Neuronal stem cell (in vitro differentiated cells): Measurements from ENCODE around the gene TPST1.
A peak's percentile ranks its signal among the peaks of the same experiment; 100 is the strongest.

Source experiments
- DNase-seq: peaks from one replicate; pipeline ENCODE4 v3.0.0-alpha.2; 2013; ENCODE audit warnings: low spot score
- H2AFZ ChIP-seq: one replicate; pipeline ENCODE4 v1.6.1; 2013; ENCODE audit warnings: mild to moderate bottlenecking, low read length, inconsistent platforms
- H2AK5ac ChIP-seq: 2 replicates; pipeline ENCODE4 v1.6.1; 2013; ENCODE audit warnings: low read depth, mild to moderate bottlenecking, inconsistent platforms, low read length, moderate library complexity, mixed read lengths
- H2BK120ac ChIP-seq: 2 replicates; pipeline ENCODE4 v1.6.1; 2013; ENCODE audit warnings: low read depth, mild to moderate bottlenecking, inconsistent platforms, low read length, moderate library complexity, mixed read lengths
- H2BK12ac ChIP-seq: one replicate; pipeline ENCODE4 v1.6.1; 2013; ENCODE audit warnings: low read length, inconsistent platforms
- H2BK15ac ChIP-seq: 2 replicates; pipeline ENCODE4 v1.6.1; 2013; ENCODE audit warnings: mild to moderate bottlenecking, low read length, inconsistent platforms, mixed read lengths
- H2BK5ac ChIP-seq: one replicate; pipeline ENCODE4 v1.6.1; 2013; ENCODE audit warnings: inconsistent platforms, mild to moderate bottlenecking, low read length, moderate library complexity
- H3K14ac ChIP-seq: one replicate; pipeline ENCODE4 v1.6.1; 2013; ENCODE audit warnings: low read length, inconsistent platforms
- H3K18ac ChIP-seq: 2 replicates; pipeline ENCODE4 v1.6.1; 2013; ENCODE audit warnings: low read length, inconsistent platforms
- H3K23ac ChIP-seq: 2 replicates; pipeline ENCODE4 v1.6.1; 2013; ENCODE audit warnings: low read depth, mild to moderate bottlenecking, mixed read lengths, low read length, inconsistent platforms; ENCODE audit not compliant: poor library complexity
- H3K27ac ChIP-seq: replicated peaks from 3 replicates; pipeline ENCODE4 v1.5.1; 2013; ENCODE audit warnings: low read length, inconsistent platforms
- H3K27me3 ChIP-seq, 3 experiments: 2 replicates each; pipeline ENCODE4 v1.6.1; 2013; ENCODE audit warnings: low read length in 3 of 3, mild to moderate bottlenecking in 2 of 3, inconsistent platforms in 1 of 3, low read depth in 1 of 3, mixed read lengths in 1 of 3, moderate library complexity in 1 of 3; ENCODE audit not compliant: control insufficient read depth in 3 of 3, insufficient read depth in 3 of 3
- H3K36me3 ChIP-seq, 2 donors: replicated peaks in 1 of 2; 2 replicates each; pipeline ENCODE4 v1.6.1; 2013; ENCODE audit warnings: low read length in 2 of 2; ENCODE audit not compliant: control insufficient read depth in 2 of 2, insufficient read depth in 2 of 2
- H3K4ac ChIP-seq: 2 replicates; pipeline ENCODE4 v1.6.1; 2013; ENCODE audit warnings: inconsistent platforms, mild to moderate bottlenecking, low read length, moderate library complexity
- H3K4me1 ChIP-seq, 2 donors: 1 replicate in 1 of 2; 2 replicates in 1 of 2; pipeline ENCODE4 v1.6.1; 2013; ENCODE audit warnings: low read length in 2 of 2, low read depth in 1 of 2; ENCODE audit not compliant: control insufficient read depth in 2 of 2, insufficient read depth in 1 of 2
- H3K4me2 ChIP-seq: one replicate; pipeline ENCODE4 v1.6.1; 2013; ENCODE audit warnings: mild to moderate bottlenecking, low read length, inconsistent platforms; ENCODE audit not compliant: insufficient read depth, poor library complexity, severe bottlenecking
- H3K4me3 ChIP-seq, 2 donors: 2 replicates each; pipeline ENCODE4 v1.5.1; 2013; ENCODE audit warnings: low read length in 2 of 2, mild to moderate bottlenecking in 2 of 2, inconsistent platforms in 1 of 2, moderate library complexity in 1 of 2
- H3K79me1 ChIP-seq: one replicate; pipeline ENCODE4 v1.6.1; 2013; ENCODE audit warnings: low read depth, mild to moderate bottlenecking, inconsistent platforms, low read length, moderate library complexity
- H3K9ac ChIP-seq: one replicate; pipeline ENCODE4 v1.6.1; 2013; ENCODE audit warnings: mild to moderate bottlenecking, low read depth, low read length, inconsistent platforms; ENCODE audit not compliant: poor library complexity
- H3K9me3 ChIP-seq, 2 donors: replicated peaks in 1 of 2; 2 replicates each; pipeline versions ENCODE3 to v1.6.1; 2013; ENCODE audit warnings: low read length in 2 of 2, mild to moderate bottlenecking in 2 of 2, inconsistent platforms in 1 of 2, low read depth in 1 of 2, mixed read lengths in 1 of 2, moderate library complexity in 1 of 2; ENCODE audit not compliant: control insufficient read depth in 2 of 2, insufficient read depth in 1 of 2
- H4K8ac ChIP-seq: one replicate; pipeline ENCODE4 v1.6.1; 2013; ENCODE audit warnings: low read depth, mild to moderate bottlenecking, inconsistent platforms, low read length, moderate library complexity
- H4K91ac ChIP-seq: one replicate; pipeline ENCODE4 v1.6.1; 2013; ENCODE audit warnings: low read length, low read depth, mild to moderate bottlenecking, inconsistent platforms; ENCODE audit not compliant: poor library complexity
- WGBS, 2 donors: extraction: QIAGEN DNeasy Blood & Tissue Kit; methylation state at CpG; one replicate each; pipeline ENCODE4 v1.1.7; 2013; ENCODE audit warnings: missing lambda C conversion rate in 2 of 2, mixed read lengths in 1 of 2; ENCODE audit not compliant: insufficient read length in 2 of 2, insufficient replicate concordance in 1 of 2; ENCODE audit errors: extremely low coverage in 2 of 2; 5-methylcytosine and 5-hydroxymethylcytosine counted together

TPST1 gene

DNA sequence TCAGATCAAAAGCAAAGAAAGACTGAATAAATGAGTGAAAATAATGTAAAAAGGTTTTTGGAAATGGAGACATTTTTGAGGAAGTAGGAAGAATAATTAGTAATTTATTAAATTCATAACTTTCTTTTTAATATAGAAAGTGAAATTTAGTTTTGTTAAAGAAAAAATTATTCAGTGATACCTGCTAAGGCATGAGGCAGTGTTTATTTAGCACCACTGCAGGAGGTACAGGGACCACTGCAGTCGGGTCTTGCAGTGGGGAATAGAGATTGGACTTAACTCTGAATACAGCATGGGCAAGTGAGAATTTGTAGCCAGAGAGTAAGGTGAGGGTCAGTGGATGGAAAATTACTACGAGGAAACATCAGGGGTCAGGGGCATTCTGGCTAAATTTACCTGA lies 39.9 kb downstream of the TPST1 start:
- no peaks in the 10 kb centered on the region for H3K79me1 ChIP-seq
- no peak overlapping the region for H2AFZ ChIP-seq
- H3K14ac ChIP-seq, result no peak overlapping the region
- H3K4me3 ChIP-seq, result no peak overlapping the region
- no peak overlapping the region for H2BK15ac ChIP-seq
- H3K9ac ChIP-seq, result no peak overlapping the region
- H3K23ac ChIP-seq, result no peak overlapping the region
- H2BK12ac ChIP-seq, result no peak overlapping the region
- no peaks in the 10 kb centered on the region for H3K9me3 ChIP-seq
- no peak overlapping the region for H3K4ac ChIP-seq
- no peak overlapping the region for H3K18ac ChIP-seq
- H3K36me3 ChIP-seq, result peaks cover 2 to 28% of the 10 kb centered on the region in 2 donors
- peaks cover 0 to 6% of the 10 kb centered on the region in 2 donors for H3K4me1 ChIP-seq
- no peaks in the 10 kb centered on the region for H3K27me3 ChIP-seq
- no peak overlapping the region for H2AK5ac ChIP-seq
- H3K4me2 ChIP-seq, result no peak overlapping the region
- H4K91ac ChIP-seq, result no peak overlapping the region
- no CpG with 5 or more reads among the region's 2 CpGs for WGBS, 2 donors
- no peak overlapping the region for H2BK120ac ChIP-seq
- no peak overlapping the region for H2BK5ac ChIP-seq
- H4K8ac ChIP-seq, result no peak overlapping the region
- H3K27ac ChIP-seq, result no peak overlapping the region
- DNase-seq, result no peak

- Histone ChIP-seq H2AFZ (no peak overlapping the region), H3K4ac (no peak overlapping the region), H3K36me3 (peaks cover 2 to 13% of the 10 kb centered on the region in 2 donors), H3K9me3 (no peaks in the 10 kb centered on the region), H3K9ac (no peak overlapping the region), H3K14ac (no peak overlapping the region), H3K79me1 (no peaks in the 10 kb centered on the region), H3K27me3 (no peaks in the 10 kb centered on the region), H3K4me2 (no peak overlapping the region), H3K27ac (peak overlapping the region; percentile 44), H2BK120ac (no peak overlapping the region), H3K18ac (no peak overlapping the region), H3K4me1 (peaks cover 0 to 6% of the 10 kb centered on the region in 2 donors), H3K23ac (no peak overlapping the region), H2BK5ac (no peak overlapping the region), H3K4me3 (no peak overlapping the region), H2BK15ac (no peak overlapping the region), H2BK12ac (no peak overlapping the region), H2AK5ac (no peak overlapping the region), H4K91ac (no peak overlapping the region), H4K8ac (no peak overlapping the region)
- no CpG with 5 or more reads among the region's 2 CpGs for WGBS, 2 donors
- DNase-seq, result no peak
These were observed 41.5 kb downstream of the TPST1 start for GRCh38 chr7:66246554-66247171.

DNA sequence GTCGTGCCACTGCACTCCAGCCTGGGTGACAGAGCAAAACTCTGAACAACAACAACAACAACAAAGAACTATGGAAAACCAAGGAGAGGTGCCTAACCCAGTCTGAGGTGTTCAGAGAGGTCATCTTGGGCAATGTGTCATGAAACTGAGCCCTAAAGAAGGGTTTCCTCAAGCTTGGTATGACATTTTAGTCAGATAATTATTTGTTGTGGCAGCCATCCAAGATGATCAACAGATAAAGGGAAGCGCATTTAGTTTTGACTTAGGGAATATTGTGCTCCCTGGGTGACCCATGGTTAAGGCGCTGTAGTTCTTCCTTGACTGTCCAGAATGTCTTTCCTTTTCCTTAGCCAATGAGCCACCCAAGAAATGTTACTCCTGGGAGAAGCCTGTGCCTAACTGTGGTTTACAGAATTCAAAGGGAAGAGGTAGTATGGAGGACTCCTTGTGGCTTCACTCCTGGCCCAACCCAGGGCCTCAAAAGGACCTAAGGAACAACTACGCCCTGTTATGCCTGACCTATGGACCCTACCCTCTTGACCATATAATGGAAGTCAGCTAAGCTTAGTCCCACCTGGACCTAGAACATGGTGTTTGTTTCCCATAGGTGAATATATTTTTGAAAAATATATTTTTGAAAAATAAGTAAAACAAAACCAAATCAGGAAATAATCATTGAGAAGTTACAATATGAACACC lies 42.4 kb downstream of the TPST1 start:
- no peak overlapping the region for H2AFZ ChIP-seq
- H3K4me2 ChIP-seq, result no peak overlapping the region
- peaks cover 2 to 13% of the 10 kb centered on the region in 2 donors for H3K36me3 ChIP-seq
- H3K27me3 ChIP-seq, result no peaks in the 10 kb centered on the region
- no peak overlapping the region for H2BK12ac ChIP-seq
- H3K9me3 ChIP-seq, result no peaks in the 10 kb centered on the region
- no peak overlapping the region for H3K9ac ChIP-seq
- H4K91ac ChIP-seq, result no peak overlapping the region
- H3K4me3 ChIP-seq, result no peak overlapping the region
- no peak overlapping the region for H2BK15ac ChIP-seq
- no peak for DNase-seq
- H2BK120ac ChIP-seq, result no peak overlapping the region
- WGBS, 2 donors, result no CpG with 5 or more reads among the region's 4 CpGs
- no peak overlapping the region for H2AK5ac ChIP-seq
- H4K8ac ChIP-seq, result no peak overlapping the region
- no peaks in the 10 kb centered on the region for H3K79me1 ChIP-seq
- H3K14ac ChIP-seq, result no peak overlapping the region
- no peak overlapping the region for H3K18ac ChIP-seq
- no peak overlapping the region for H3K27ac ChIP-seq
- H3K23ac ChIP-seq, result no peak overlapping the region
- H3K4me1 ChIP-seq, result peaks cover 0 to 6% of the 10 kb centered on the region in 2 donors
- H3K4ac ChIP-seq, result no peak overlapping the region
- H2BK5ac ChIP-seq, result no peak overlapping the region

GRCh38 chr7:66250711-66251110 lies 45.6 kb downstream of the TPST1 start:
- H3K36me3 ChIP-seq, result peaks cover 2 to 13% of the 10 kb centered on the region in 2 donors
- H2BK5ac ChIP-seq, result no peak overlapping the region
- no peaks in the 10 kb centered on the region for H3K9me3 ChIP-seq
- no peak overlapping the region for H2AK5ac ChIP-seq
- no peak overlapping the region for H3K4me2 ChIP-seq
- no peak overlapping the region for H2BK15ac ChIP-seq
- H2BK12ac ChIP-seq, result no peak overlapping the region
- H4K91ac ChIP-seq, result no peak overlapping the region
- DNase-seq, result no peak
- H2BK120ac ChIP-seq, result no peak overlapping the region
- WGBS, 2 donors, result no CpG with 5 or more reads among the region's 3 CpGs
- no peak overlapping the region for H4K8ac ChIP-seq
- no peak overlapping the region for H3K18ac ChIP-seq
- H3K4me3 ChIP-seq, result no peak overlapping the region
- H2AFZ ChIP-seq, result no peak overlapping the region
- no peaks in the 10 kb centered on the region for H3K27me3 ChIP-seq
- no peak overlapping the region for H3K9ac ChIP-seq
- H3K23ac ChIP-seq, result no peak overlapping the region
- H3K4ac ChIP-seq, result no peak overlapping the region
- no peak overlapping the region for H3K27ac ChIP-seq
- no peak overlapping the region for H3K14ac ChIP-seq
- H3K79me1 ChIP-seq, result no peaks in the 10 kb centered on the region
- peaks cover 0 to 4% of the 10 kb centered on the region in 2 donors for H3K4me1 ChIP-seq
